ENCODE results near the gene CBR3. TPM values are rescaled to one million over a fixed set of nuclear protein-coding genes. Genes with fewer than 3 reads are reported as not detected.

The CBR3 gene
- total and polyA plus RNA-seq, 2 of the 13 experiments (the other 11 are each of a cell fraction or from before 2014, with no cell fraction given), result not detected

- TF ChIP-seq ZFP37 (CRISPR knock-in tag; IDR thresholded peaks at IDR 0.05; ENCODE audit: borderline replicate concordance) (no peak), CHD2 (IDR thresholded peaks at IDR 0.05; ENCODE audit: low read depth, low read length) (no peak), MTF2 (CRISPR knock-in tag; IDR thresholded peaks at IDR 0.05; ENCODE audit: borderline replicate concordance) (peak; percentile 59; the same call in 1 of the 2 replicates), ZNF3 (CRISPR knock-in tag; IDR thresholded peaks at IDR 0.05) (no peak), SOX6 (IDR thresholded peaks at IDR 0.05) (no peak), SOX6 (CRISPR knock-in tag; IDR thresholded peaks at IDR 0.05) (0 out of 2 replicates have a peak, but pooled peaks have one; percentile 14), TCF12 (IDR thresholded peaks at IDR 0.05) (no peak), TCF12 (CRISPR knock-in tag; IDR thresholded peaks at IDR 0.05) (no peak; the same call in 1 of the 2 replicates), MAFK (conservative IDR thresholded peaks at IDR 0.05 in 1 of 2, IDR thresholded peaks at IDR 0.05 in 1 of 2; ENCODE audit: low read length in 2 of 2) (no peak), ZNF451 (CRISPR knock-in tag; IDR thresholded peaks at IDR 0.05) (no peak), ZNF569 (CRISPR knock-in tag; IDR thresholded peaks at IDR 0.05; ENCODE audit: borderline replicate concordance) (no peak), SP2 (CRISPR knock-in tag; IDR thresholded peaks at IDR 0.05) (no peak; the same call in 1 of the 2 replicates), KMT2A (CRISPR knock-in tag; IDR thresholded peaks at IDR 0.05) (no peak), SAP130 (CRISPR knock-in tag; IDR thresholded peaks at IDR 0.05; ENCODE audit: low read depth) (peak; percentile 19; the same call in 1 of the 2 replicates), FOXK1 (CRISPR knock-in tag; IDR thresholded peaks at IDR 0.05; ENCODE audit: borderline replicate concordance, low read depth) (no peak), TAF15 (IDR thresholded peaks at IDR 0.05; ENCODE audit: low read depth, low read length, poor library complexity, severe bottlenecking) (no peak), ZNF407 (CRISPR knock-in tag; IDR thresholded peaks at IDR 0.05; ENCODE audit: not compliant biosample characterization) (no peak), HMGA1 (CRISPR knock-in tag; conservative IDR thresholded peaks at IDR 0.05) (no peak), ZNF749 (CRISPR knock-in tag; IDR thresholded peaks at IDR 0.05; ENCODE audit: borderline replicate concordance) (no peak)
Observed at GRCh38 chr21:36155603-36156338, 20.9 kb downstream of the CBR3 start (continued).
